ENCODE measurements around the gene CCDC85C. TPM values are rescaled to one million over a fixed set of nuclear protein-coding genes. Genes with fewer than 3 reads are reported as not detected.
A peak's percentile ranks its signal among the peaks of the same experiment; 100 is the strongest.

Gene CCDC85C
- total and polyA plus RNA-seq, 4 donors = 4.0 to 23.9 (median 9.6) TPM

- DNase-seq (ENCODE audit: low spot score) = peak; percentile 50
- no peak for TF ChIP-seq JUND (IDR thresholded peaks at IDR 0.05)
- TF ChIP-seq RAD21 (IDR thresholded peaks at IDR 0.05) = peak in 1 of 2 donors; percentile 4
- no peak for TF ChIP-seq NR2F2 (IDR thresholded peaks at IDR 0.05)
- Histone ChIP-seq H3K27me3 (ENCODE audit: control insufficient read depth in 4 of 4, insufficient read depth in 4 of 4, low read length in 3 of 4) (no peaks in the 10 kb centered on the region), H3K4me1 (ENCODE audit: control insufficient read depth in 4 of 4, insufficient read depth in 4 of 4, low read length in 3 of 4) (peaks cover 5 to 50% (median 43%) of the 10 kb centered on the region in 4 donors), H3K9me3 (ENCODE audit: control insufficient read depth in 4 of 4, low read length in 3 of 4) (no peaks in the 10 kb centered on the region), H3K27ac (ENCODE audit: low read depth in 1 of 2, low read length in 2 of 2) (peak within 1 kb of the TSS; percentile 78 to 87), H3K36me3 (ENCODE audit: control insufficient read depth in 4 of 4, insufficient read depth in 3 of 4, low read depth in 1 of 4, low read length in 3 of 4) (no peaks in the 10 kb centered on the region), H3K9ac (ENCODE audit: low read depth in 1 of 2, low read length in 2 of 2) (peak within 1 kb of the TSS; percentile 57 to 87), H3K4me3 (ENCODE audit: low read depth in 1 of 3, low read length in 3 of 3) (peak within 1 kb of the TSS; percentile 84 to 100 (median 97))
- WGBS = under 1% methylated on average over 122 of the region's 122 CpGs
Observed at GRCh38 chr14:99479906-99480869, 123.8 kb downstream of the CCDC85C start, which contains the start of gene SETD3. TSS of gene SETD3 (minus strand) at chr14:99480859. CDS start at chr14:99465805, 15,054 bp downstream.

GRCh38 chr14:99479160-99479905 lies 124.7 kb downstream of the CCDC85C start:
- Histone ChIP-seq H3K4me1 (ENCODE audit: control insufficient read depth in 4 of 4, insufficient read depth in 4 of 4, low read length in 3 of 4) (peaks cover 5 to 52% (median 45%) of the 10 kb centered on the region in 4 donors), H3K27ac (ENCODE audit: low read depth in 1 of 2, low read length in 2 of 2) (peak overlapping the region; percentile 65 to 87), H3K27me3 (ENCODE audit: control insufficient read depth in 4 of 4, insufficient read depth in 4 of 4, low read length in 3 of 4) (no peaks in the 10 kb centered on the region), H3K36me3 (ENCODE audit: control insufficient read depth in 4 of 4, insufficient read depth in 3 of 4, low read depth in 1 of 4, low read length in 3 of 4) (no peaks in the 10 kb centered on the region), H3K9ac (ENCODE audit: low read depth in 1 of 2, low read length in 2 of 2) (peak overlapping the region; percentile 50 to 57), H3K4me3 (ENCODE audit: low read depth in 1 of 3, low read length in 3 of 3) (peak overlapping the region; percentile 64 to 97 (median 75)), H3K9me3 (ENCODE audit: control insufficient read depth in 4 of 4, low read length in 3 of 4) (no peaks in the 10 kb centered on the region)
- DNase-seq (ENCODE audit: low spot score) = no peak
- TF ChIP-seq FOXA1 (IDR thresholded peaks at IDR 0.05) (no peak), JUND (IDR thresholded peaks at IDR 0.05) (no peak), ZBTB33 (IDR thresholded peaks at IDR 0.05) (no peak), HNF4G (IDR thresholded peaks at IDR 0.05) (no peak), RXRA (IDR thresholded peaks at IDR 0.05) (no peak), GABPA (IDR thresholded peaks at IDR 0.05 in 1 of 2, conservative IDR thresholded peaks at IDR 0.05 in 1 of 2) (no peak), REST (IDR thresholded peaks at IDR 0.05) (no peak), SP1 (IDR thresholded peaks at IDR 0.05) (no peak)
- 8% methylated on average over 18 of the region's 18 CpGs for WGBS

Data from liver (tissue), 9 donors.